HG03139 (cell line): ENCODE data around the gene ZNF740.
A peak's percentile ranks its signal among the peaks of the same experiment; 100 is the strongest.

ENCODE experiments used
- ATAC-seq: cut with Tn5 transposase; IDR thresholded peaks from one replicate; pipeline ENCODE4 v1.9.1; 2021; ENCODE audit not compliant: unreplicated experiment

Gene ZNF740

DNA sequence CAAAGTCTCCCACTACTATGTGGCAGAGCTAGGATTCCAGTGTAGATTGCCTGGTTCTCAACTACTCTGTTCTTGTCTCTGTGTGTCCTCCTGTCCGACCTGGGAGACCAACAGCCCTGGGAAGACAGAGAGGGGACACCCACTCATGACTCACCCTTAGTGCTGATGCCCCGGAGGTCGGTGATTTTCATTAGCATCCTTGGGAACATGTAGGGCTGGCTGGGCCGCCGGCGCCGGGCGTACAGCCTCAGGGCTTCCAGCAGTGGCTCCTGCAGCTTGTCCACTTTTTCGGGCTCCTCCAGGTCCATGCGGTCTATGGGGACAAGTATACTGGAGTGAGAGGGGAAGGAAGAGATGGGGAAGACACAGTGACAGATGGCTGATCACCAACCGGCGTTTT, 32.4 kb downstream of the ZNF740 start:
- no peak for ATAC-seq

DNA sequence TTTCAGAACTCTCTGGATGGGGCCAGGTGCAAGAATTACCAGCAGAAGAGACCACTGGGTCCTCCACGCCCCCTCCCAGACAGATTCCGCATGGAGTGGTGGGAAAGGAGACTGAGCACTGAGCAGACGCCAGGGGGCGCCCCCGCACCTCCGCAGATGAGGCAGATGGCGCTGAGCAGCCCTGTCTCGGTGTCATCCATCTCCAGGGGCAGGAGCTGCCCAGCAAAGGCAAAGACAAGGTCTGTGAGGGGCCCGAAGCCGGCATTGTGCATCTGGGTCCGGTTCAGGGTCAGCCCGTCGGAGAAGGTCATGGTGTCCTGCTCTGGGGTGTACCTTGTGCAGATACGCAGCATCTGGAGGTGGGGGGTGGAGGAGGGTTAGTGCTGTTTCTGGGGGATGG, 32.8 kb downstream of the ZNF740 start:
- ATAC-seq, result no peak

DNA sequence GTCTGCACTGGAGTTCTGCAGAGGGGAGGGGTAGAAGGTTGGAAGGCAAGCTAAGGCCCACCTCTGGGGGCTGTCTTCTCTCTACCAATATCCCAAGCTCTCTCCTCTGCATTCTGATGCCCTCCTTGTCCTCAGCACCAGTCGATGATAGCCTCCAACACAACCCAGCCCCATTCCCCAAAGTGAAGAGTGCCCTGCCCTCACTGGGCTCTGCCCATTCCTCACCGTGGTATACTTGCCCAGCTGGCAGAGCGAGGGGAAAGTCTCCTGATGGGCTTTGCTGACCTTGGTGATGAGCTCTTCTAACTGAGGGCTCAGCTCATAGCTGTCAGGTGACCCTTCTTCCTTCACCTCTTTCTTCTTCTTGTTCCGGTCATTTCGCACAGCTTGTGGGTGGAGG, 33.7 kb downstream of the ZNF740 start:
- ATAC-seq, result no peak

DNA sequence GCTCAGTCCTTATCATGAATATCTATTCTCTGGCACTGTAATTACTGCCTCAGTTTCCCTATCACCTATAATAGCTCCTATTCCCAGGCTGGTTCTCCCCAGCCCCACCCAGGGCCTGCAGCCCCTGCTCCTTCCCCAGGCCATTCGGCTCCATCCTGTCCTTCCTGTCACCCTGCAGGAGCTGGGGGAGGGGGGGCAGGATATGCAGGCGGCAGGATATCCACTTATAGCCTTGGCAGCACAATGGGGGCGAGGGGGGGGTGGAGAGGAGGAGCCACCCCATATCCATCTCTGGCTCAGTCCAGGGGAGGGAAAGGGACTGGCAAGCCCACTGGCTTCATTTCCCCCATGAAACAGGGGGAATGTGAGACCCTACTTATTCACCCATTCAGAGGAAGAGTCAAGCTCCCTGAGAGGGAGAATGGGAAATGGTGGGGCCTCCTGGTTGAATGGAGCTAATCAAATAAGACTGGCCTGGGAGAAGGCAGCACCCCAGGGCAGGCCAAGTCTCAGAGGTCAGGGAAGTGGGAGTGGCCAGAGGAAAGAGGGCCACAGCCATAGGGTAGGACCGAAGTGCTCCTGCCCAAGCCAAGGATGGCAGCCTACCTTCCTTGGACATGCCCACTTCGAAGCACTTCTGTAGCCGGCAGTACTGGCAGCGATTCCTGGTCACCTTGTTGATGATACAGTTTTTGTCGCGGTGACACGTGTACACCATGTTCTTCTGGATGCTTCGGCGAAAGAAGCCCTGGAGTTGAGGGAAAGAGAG, 34.3 kb downstream of the ZNF740 start:
- ATAC-seq, result no peak

DNA sequence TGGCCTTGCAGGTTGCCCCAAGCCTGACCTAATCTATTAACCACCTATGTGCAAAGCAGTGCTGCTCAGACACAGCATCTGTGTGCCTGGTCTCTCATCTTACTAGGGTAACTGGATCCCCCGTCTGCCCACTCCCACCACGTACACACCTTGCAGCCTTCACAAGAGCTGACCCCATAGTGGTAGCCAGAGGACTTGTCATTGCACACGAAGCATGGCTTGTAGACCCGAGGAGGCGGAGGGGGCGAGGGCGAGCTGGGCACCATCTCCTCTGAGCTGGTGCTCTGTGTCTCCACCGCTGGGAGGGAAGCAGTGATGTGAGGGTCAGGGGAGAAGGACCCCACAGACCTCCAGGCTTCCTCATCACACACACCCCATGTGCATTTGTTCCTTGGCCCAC, 35.0 kb downstream of the ZNF740 start:
- ATAC-seq, result no peak

DNA sequence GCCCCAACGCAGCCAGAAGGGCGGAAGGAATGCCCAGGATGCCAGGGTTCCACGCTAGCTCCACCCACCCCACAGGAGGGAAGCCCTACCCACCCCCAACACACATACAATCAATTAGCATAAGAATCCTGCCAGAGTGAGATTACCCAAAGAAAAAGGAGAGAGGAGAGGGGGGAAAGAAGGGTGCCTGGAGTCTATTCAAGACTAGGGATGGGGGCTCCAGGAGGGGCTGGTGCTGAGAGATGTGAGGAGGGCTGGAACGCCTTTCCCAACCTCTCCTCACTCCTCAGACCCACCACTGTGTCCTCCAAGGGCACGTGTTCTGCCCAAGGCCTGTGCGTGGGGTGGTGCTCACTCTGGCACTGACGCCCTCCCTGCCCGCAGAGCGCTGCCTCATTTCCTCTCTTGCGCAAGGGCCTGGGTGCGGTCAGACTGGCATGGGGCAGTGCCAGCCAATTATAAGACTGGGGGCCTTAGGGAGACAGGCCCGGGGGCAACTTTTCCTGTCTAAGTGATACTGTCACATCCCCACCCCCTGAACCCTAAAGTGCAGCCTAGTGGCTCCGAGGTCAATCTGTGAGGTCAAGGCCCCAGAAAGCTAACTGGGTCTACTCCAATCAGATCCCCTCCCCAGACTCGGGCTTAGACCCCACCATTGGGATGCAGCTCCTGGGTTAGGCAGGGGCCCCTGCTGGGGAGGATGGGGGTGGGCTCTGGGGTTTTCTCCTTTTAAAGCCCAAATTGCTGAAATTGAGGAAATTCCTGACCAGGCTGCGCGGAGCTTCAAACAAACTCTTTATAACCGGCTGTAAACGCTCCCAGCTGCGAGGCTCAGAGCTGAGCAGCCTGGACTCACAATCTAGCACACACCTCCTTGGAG, 36.8 kb downstream of the ZNF740 start:
- no peak for ATAC-seq

DNA sequence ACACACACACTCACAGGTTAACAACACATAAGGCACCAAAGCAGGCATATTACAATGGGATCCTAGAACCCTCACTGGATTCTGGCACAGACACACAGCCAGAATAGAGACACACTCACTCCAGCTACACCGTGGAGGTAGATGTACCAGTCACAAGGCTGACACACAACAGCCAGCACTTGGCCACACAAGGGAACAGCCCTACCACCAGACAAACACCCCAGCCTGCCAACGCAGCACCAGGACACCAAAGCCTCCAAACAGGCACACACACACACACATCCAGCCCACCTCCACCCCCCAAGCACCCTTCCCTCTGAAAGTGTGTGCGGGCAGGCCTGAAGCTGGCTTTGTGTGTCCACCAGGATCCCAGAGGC, 37.4 kb downstream of the ZNF740 start:
- no peak for ATAC-seq

DNA sequence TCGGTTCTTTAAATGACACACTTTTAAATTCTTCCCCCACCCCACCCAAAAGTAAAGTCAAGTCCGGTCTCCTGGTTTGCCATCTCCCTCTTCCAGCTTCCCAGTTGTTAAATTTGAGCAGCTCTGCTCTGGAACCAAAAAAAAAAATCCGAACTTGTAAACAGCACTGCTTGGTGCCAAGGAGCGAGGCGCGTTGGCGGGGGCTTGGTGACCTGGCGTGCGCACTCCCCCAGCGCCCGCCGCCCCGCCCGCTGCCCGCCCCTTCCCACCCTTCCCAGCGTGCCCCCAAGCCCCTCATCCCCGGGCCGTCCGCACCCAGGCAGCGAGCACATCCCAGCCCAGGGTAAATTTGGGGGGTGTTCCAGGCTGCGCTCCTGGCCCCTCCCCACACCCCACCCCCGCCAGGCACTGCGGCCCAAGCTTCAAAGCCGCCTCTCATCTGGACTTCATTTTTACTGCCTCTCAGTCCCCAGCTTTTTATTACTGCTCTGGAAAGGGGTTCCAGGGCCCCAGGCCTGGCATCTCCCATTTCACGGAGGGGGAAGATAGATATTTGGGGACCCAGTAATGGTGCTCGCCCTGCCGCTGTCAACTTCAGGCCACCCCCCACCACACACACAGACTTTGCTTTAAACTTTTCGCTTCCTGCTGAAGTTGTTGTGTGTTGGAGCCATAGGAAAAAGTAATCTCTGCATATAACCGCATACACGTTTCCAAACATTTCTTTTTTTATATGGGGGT, 38.2 kb downstream of the ZNF740 start:
- no peak for ATAC-seq

DNA sequence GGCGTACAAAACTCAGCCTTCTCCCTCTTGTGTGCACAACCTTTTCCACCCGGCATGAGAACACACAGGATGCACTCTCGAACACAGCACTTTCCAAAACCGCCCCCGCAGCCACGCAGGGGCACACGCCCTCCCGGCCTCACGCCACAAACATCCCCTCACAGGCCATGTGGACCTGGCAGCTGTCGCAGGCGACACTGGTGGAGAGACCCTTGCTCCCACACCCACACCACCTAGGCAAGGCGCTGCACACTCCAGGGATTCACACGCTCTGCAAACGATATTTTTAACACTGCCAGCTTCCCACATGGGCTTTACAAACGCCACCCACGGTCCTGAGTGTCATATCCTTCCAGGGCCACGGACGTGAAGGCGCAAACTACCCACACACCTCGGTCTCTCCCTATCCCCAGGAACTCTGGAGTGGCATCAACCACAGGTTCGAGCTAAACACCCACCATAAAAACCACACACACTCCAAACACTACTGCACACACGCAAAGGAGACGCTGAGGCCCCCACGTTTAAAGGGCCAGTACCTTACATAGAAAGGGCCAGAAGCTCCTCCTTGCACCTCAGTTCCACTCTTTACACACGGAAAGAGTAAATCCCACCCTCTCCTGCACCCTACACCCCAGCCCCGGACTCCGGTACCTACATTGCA, 38.9 kb downstream of the ZNF740 start:
- ATAC-seq, result no peak

DNA sequence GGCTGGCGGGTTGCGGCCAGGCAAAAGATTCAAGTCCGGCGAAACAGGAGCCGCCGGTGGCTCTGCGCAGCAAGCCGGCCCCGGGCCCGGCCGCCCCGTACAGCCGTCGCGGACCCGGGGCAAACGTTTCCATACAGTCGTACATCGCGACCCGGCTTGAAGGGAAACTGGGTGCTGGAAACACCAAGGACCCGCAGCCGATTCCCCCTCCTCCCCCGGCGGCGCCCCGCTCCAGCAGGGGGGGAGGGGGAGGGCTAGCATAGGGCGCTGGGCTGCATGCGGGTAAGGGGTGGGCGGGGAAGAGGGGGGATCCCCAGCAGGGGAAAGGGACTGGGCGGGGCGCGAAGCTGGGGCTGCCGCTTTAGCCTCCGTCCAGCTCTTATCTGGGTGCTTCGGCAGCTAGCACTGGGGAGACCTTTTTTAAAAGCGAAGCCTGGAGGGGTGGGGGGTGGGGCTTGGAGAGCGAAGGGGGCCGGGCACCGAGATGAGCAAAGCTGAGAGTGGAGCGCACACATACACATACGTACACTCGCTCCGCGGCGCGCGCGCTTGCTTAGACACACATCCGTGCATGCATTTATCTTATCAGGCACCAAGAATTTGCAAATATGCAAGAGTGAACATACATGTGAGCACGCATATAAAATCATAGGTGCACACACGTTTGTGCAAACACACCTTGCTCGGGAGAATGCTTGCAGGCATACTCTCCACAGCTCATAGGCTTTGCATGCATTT, 39.6 kb downstream of the ZNF740 start:
- ATAC-seq, result peak; percentile 20

DNA sequence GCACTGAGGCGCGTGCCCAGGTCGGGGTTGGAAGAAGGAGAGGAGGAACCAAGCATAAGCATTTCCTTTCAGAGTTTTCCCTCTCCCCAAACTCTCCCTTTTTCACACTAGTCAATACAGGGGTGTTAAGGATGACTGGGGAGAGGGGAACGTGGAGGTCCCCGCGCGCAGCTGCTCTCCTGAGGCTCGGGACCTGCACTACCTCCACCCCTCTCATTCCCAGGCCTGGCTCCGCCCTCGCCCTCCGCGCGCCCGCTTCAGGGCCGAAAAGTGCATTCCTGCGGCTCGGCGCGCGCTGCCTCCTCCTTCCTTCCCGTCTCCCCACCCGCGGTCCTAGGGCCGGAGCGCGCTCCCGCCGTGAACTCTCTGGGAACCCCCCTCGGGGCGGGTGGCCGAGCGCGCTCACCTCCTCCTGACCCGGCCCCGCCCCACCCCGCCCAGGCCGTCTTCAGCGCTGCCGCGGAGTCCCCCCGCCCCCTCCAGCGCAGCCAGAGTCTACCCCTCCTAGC, 40.2 kb downstream of the ZNF740 start:
- ATAC-seq, result peak; percentile 53

DNA sequence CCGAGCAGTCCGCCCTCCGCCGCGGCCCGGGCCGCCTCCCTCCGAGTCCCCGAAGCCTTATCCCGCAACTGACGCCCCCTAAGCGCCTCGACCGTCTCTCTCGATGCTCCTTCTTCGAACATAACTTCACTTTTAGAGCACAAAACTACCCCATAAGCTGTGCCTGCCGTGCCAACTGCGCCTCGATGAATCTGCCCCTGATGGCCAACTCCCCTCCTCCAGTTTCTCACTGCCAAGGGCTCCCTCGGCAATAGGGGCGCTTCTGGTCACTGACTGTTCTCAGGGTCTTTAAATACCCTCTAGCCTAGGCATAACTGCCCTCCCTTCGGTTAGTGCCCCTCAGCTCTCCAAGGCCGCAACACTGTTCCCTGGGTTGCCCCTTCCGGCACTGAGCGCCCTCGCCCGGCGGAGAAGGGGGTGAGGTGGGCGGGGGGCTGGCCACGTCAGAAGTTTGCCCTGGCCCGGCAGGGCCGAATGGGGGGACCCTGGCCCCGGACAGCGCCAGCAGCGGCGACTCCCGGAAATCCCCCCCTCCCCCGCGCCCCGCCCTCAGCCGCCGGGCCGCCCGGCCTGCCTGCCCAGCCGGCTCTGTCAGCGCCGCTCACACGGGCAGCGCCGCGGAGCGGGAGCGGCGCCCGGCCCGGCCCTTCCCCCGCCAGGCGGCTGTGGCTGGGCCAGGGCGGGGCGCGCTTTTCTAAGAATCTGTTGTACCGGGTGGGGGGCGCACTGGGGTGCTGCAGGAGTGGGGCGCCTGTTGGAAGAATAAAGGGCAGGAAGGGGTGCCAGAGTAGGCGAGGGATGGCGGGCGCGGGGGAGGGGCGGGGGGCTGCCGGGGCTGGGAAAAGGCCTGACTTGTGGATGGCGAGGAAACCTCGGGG, 40.9 kb downstream of the ZNF740 start:
- ATAC-seq, result peak; percentile 21

DNA sequence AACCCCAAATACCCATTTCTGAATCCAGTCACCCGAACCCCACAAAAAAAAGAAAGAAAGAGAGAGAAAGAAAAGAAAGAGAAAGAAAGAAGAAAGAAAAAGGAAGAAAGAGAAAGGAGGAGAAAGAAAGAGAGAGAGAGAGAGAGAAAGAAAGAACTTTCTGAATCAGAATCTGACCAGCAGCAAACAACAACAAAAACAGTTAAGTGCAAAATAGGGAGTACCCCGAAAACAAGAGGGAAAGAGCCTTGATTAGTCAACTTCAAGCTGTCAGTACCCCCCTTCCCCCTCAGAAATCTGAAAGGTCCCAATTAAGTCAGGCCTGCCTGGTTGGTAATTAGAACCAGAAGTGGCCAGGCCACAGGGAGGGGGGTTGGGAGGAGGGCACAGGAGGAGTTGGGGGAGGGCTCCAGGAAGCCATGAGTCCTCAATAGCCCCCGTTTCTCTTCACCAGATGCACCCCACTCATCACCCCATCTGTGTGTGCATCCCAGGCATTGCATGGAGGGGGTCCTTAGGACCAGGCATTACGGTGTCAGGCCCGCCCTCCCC, 41.7 kb downstream of the ZNF740 start:
- no peak for ATAC-seq

DNA sequence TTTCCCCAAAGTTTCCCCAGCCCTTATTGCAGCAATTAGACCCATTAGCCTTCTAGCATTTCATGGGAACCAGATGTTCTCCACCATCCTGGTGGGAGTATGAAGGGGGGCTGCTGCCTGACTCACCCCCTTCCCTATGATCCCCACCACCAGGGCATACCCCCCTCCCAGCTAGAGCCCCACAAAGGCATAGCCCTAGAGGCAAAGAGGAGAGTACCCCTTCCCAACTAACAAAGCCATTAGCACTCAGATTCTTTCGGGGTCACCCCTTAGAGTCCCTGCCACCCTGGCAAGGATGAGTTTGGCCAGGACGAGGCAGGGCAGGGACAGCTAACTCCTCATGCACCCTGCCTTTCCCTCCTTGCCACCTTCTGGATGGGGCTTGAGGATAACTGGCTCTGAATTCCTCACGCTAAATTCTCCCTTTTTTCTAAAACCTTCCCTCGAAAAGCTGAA, 42.3 kb downstream of the ZNF740 start:
- ATAC-seq, result no peak

DNA sequence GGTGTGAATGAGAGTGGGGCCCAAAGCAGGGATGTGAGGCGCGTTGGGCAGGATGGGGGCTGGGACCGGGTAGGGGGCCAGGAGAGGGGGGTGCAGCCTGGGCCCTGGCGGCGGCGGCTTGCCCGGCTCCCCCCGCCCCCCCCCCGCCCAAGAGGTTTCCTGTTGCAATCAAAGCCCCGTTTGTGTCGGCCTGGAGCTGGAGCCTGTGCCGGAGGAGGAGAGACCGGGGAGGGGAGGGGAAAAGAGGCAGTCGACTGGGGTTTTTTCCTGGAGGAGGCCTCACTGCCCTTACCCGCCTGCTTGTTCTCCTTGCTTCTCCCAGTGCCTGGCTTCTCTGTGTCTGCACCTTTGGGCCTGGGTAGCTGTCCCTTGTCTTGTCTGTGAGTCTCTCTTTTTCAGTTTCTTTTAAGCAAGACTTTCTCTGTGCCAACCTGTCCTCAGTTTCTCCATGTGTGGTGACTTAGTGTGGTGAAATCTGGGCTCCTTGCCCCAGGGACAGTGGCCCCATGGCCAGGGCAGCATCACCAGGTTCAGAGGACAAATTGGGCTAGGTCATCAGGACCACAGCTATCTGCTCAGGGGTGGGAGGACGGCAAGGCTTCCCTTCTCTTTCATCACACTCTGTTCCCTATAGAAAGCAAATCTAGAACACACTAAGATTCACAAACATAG, 43.0 kb downstream of the ZNF740 start:
- no peak for ATAC-seq

DNA sequence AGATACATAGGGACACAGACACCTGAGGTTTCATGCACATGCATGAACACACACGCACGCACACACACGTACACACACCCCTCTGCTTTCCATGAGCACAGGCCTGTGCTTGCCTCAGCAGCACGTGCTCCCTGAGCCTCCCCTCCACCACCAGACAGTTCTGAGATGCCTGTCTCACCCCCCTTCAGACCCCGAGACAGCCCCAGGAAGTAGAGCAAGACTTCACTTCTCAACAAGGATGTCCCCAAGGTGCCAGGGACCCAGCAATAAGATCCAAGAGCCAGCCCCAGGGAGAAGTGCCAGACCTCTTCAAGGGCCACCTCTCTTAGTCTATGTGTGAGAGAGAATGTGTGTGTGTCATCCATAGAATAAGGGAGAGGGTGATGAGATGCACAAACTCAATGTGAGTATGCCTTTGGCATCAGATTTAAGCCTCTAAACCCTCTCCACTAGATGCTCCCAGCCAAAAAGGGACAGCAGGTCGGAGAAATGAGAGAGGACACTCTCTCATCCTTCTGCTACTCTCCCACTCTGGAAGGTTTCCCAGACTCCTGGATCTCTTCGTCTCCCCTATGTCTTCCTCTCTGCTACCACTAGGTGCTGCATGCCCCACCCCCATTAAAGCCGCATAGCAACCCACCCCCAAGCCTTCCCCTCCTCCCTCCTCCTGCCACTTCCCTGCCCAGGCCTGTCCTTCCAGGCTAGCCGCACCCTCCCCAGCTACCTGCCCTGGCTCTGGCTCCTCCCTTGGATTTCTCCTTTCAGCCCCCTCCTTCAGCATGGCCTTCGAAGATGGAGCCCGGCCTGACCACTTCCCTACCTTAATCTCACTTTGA, 43.8 kb downstream of the ZNF740 start:
- no peak for ATAC-seq

DNA sequence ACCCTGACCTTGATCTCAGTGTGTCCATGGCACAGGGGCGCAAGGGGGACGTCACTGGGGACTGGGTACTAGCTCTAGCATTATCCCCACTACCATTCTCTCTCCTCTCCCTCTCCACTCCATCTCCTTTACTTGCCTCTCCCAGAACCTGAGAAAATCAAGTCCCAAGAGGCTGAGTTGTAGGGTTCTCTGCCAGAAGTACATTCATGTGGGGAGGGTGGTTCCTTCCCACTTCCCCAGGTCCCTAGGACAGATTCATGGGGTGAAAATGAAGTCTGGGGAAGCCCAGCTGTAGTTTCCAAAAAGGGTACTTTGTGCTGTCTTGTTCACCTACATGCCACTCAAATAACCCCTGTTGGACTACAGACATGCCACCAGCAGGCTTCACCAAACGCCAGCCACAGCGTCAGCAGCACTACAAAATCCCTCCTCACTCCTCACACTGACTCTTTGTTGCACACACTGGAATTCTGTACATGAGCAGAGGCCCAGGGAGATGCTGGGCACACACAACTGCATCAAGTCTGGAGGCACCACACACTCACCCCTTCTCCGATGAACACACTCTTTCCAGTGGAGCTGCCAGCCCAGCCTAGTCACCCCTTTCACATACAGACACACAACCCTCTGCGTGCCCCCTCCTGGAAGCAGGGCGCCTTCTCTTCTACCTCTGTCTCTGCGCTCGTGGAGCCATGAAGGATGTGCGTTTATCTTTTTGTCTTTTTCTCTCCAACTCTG, 44.5 kb downstream of the ZNF740 start:
- ATAC-seq, result no peak
